Measurements from ENCODE around the gene PLCB1. TPM values are rescaled to one million over a fixed set of nuclear protein-coding genes. Genes with fewer than 3 reads are reported as not detected.

PLCB1 gene
- total RNA-seq, 1 experiment from 2014 or later, result 14.9 TPM

- in situ Hi-C loops (cut with HindIII; ENCODE audit: low pct_unique_long_range_greater_than_20kb, low sequenced_read_pairs), result no loop called here
These were observed 5.2 kb upstream of the PLCB1 start for GRCh38 chr20:8126841-8127378.

GRCh38 chr20:8127553-8128255, 4.4 kb upstream of the PLCB1 start:
- in situ Hi-C loops (cut with HindIII; ENCODE audit: low pct_unique_long_range_greater_than_20kb, low sequenced_read_pairs), result no loop called here
- no peak for DNase-seq (ENCODE audit: low read depth, low spot score)

More at GRCh38 chr20:8126841-8127378, 5.2 kb upstream of the PLCB1 start:
- DNase-seq (ENCODE audit: low read depth, low spot score), result no peak

- peak; percentile 38 for DNase-seq (ENCODE audit: low read depth, low spot score)
- in situ Hi-C loops (cut with HindIII; ENCODE audit: low pct_unique_long_range_greater_than_20kb, low sequenced_read_pairs), result no loop called here
These were observed 3.6 kb upstream of the PLCB1 start for GRCh38 chr20:8128291-8129060.

GRCh38 chr20:8129211-8129976, 2.7 kb upstream of the PLCB1 start:
- DNase-seq (ENCODE audit: low read depth, low spot score), result no peak
- in situ Hi-C loops (cut with HindIII; ENCODE audit: low pct_unique_long_range_greater_than_20kb, low sequenced_read_pairs), result no loop called here

DNA sequence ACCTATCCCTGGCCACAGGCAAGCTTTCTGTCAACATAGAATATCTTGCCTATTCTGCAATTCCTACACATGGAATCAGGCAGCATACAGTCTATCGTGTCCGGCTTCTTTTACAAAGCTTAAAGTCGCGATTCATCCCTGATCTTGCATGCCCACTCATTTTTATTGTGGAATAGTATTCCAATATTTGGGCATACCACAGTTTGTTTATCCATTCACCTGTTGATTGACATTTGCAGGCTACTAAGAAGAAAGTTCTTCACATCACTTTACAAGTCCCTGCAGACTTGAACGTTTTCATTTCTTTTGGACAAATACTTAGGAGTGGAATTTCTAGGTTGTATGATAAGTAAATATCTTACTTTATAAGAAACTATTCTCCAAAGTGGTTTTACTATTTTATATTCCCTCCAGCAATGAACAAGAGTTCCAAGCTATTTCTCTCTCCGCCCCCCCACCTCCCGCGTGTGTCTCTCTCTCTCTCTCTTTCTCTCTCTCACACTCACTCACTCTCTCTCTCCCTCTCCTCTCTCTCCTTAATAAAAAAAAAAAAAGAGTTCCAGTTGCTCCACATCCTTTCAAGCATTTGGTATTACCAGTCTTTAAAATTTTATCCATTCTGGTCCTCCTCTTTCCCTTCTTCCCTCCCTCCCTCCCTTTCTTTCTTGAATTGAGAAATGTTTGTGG, 1.1 kb upstream of the PLCB1 start:
- DNase-seq (ENCODE audit: low read depth, low spot score), result no peak

GRCh38 chr20:8132484-8133309, 631 bp downstream of the PLCB1 start:
- in situ Hi-C loops (cut with HindIII; ENCODE audit: low pct_unique_long_range_greater_than_20kb, low sequenced_read_pairs), result no loop called here
- DNase-seq (ENCODE audit: low read depth, low spot score), result no peak

More for the DNA sequence above, 1.1 kb upstream of the PLCB1 start:
- in situ Hi-C loops (cut with HindIII; ENCODE audit: low pct_unique_long_range_greater_than_20kb, low sequenced_read_pairs), result no loop called here

GRCh38 chr20:8133310-8133768, 1.3 kb downstream of the PLCB1 start:
- no peak for DNase-seq (ENCODE audit: low read depth, low spot score)
- in situ Hi-C loops (cut with HindIII; ENCODE audit: low pct_unique_long_range_greater_than_20kb, low sequenced_read_pairs), result no loop called here

GRCh38 chr20:8133851-8134451, 1.9 kb downstream of the PLCB1 start:
- in situ Hi-C loops (cut with HindIII; ENCODE audit: low pct_unique_long_range_greater_than_20kb, low sequenced_read_pairs), result no loop called here
- DNase-seq (ENCODE audit: low read depth, low spot score), result no peak

GRCh38 chr20:8139899-8140298, 7.8 kb downstream of the PLCB1 start:
- in situ Hi-C loops (cut with HindIII; ENCODE audit: low pct_unique_long_range_greater_than_20kb, low sequenced_read_pairs), result no loop called here

GRCh38 chr20:8143474-8143873, 11.4 kb downstream of the PLCB1 start:
- DNase-seq (ENCODE audit: low read depth, low spot score), result no peak
- in situ Hi-C loops (cut with HindIII; ENCODE audit: low pct_unique_long_range_greater_than_20kb, low sequenced_read_pairs), result no loop called here

More at GRCh38 chr20:8139899-8140298, 7.8 kb downstream of the PLCB1 start:
- no peak for DNase-seq (ENCODE audit: low read depth, low spot score)

GRCh38 chr20:8144282-8145245, 12.5 kb downstream of the PLCB1 start:
- in situ Hi-C loops (cut with HindIII; ENCODE audit: low pct_unique_long_range_greater_than_20kb, low sequenced_read_pairs), result no loop called here
- DNase-seq (ENCODE audit: low read depth, low spot score), result no peak

DNA sequence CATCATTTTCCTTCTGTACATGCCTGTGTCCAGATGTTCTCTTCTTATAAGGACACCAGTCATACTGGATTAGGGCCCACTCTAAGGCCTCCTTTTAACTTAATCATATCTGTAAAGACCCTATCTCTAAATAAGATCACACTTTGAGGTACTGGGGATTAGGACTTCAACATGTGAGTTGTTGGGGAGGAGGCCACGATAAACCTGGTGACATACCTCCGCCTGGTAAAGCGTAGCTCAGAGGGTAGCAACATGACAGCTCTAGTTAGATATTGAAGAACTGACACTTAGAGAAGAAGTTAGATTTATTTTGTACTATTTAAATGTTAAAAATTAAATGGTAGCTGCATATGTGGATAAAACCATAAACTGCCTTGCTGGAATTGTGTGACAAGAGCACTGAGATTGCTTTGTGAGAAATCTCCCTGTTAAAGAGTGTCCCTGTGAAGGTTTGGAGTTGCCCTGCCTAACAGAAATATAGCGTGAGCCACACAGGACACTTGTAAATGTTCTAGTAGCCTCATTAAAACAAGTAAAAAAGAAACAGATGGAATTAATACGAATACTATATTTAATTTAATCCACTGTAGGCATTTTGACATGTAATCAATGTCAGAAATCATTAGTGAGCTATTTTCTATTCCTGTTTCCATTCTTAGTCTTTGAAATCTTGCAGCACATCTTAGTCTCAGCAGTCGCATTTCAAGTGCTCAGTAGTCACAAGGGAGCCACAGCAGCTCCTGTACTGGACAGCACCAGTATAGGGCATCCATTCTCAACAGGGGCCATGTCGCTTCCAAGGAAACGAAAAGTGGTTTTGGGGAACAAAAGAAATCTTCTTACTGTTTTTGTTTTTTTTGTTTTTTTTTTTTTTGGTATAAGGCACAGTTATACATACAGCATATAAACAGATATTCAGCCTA, 13.4 kb downstream of the PLCB1 start:
- in situ Hi-C loops (cut with HindIII; ENCODE audit: low pct_unique_long_range_greater_than_20kb, low sequenced_read_pairs), result no loop called here

GRCh38 chr20:8147476-8147875, 15.4 kb downstream of the PLCB1 start:
- no peak for DNase-seq (ENCODE audit: low read depth, low spot score)
- in situ Hi-C loops (cut with HindIII; ENCODE audit: low pct_unique_long_range_greater_than_20kb, low sequenced_read_pairs), result no loop called here

More for the DNA sequence above, 13.4 kb downstream of the PLCB1 start:
- no peak for DNase-seq (ENCODE audit: low read depth, low spot score)

DNA sequence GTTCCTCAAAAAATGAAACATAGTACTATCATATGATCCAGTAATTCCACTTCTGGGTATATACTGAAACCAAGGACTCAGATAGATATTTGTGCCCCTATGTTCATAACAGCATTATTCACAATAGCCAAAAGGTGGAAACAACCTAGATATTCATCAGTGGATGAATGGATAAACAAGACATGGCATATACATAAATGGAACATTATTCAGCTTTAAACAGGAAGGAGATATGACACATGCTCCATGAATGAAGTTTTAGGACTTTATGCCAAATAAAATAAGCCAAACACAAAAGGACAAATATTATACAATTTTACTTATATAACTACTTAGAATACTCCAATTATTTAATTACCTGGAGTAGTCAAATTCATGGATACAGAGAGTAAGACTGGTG, 16.4 kb downstream of the PLCB1 start:
- in situ Hi-C loops (cut with HindIII; ENCODE audit: low pct_unique_long_range_greater_than_20kb, low sequenced_read_pairs), result no loop called here
- peak; percentile 37 for DNase-seq (ENCODE audit: low read depth, low spot score)
